GM12872 (cell line): Measurements from ENCODE around the gene CCDC157.

Source experiments
- CTCF ChIP-seq: IDR thresholded peaks from 3 replicates; pipeline ENCODE4 v1.5.1; 2011; ENCODE audit warnings: low read depth, mild to moderate bottlenecking, low read length, moderate library complexity; ENCODE audit not compliant: insufficient read depth

CCDC157 gene

GRCh38 chr22:30327864-30328345, 28.9 kb upstream of the CCDC157 start:
- TF ChIP-seq CTCF, result no peak

GRCh38 chr22:30328466-30329049, 28.2 kb upstream of the CCDC157 start:
- TF ChIP-seq CTCF, result no peak

GRCh38 chr22:30332551-30332950, 24.3 kb upstream of the CCDC157 start:
- TF ChIP-seq CTCF, result no peak

- TF ChIP-seq CTCF, result no peak
These were observed 23.7 kb upstream of the CCDC157 start for GRCh38 chr22:30332994-30333706.

GRCh38 chr22:30333707-30334087, 23.1 kb upstream of the CCDC157 start:
- no peak for TF ChIP-seq CTCF

- no peak for TF ChIP-seq CTCF
These were observed 22.2 kb upstream of the CCDC157 start for GRCh38 chr22:30334646-30335045.

GRCh38 chr22:30335236-30335635, 21.6 kb upstream of the CCDC157 start:
- no peak for TF ChIP-seq CTCF
